Neural cell (in vitro differentiated cells): ENCODE data around the gene LST1.

Experiments used
- CTCF ChIP-seq: fragments of 450-650 bp; IDR thresholded peaks from 2 replicates; pipeline ENCODE4 v1.5.1; 2014; ENCODE audit warnings: antibody characterized with exemption, mild to moderate bottlenecking, moderate library complexity; ENCODE audit not compliant: poor library complexity, severe bottlenecking
- EZH2 ChIP-seq: fragments of 200-600, 300-800 bp; shearing (Covaris generic), sonication (generic); IDR thresholded peaks from 2 replicates; pipeline ENCODE4 v1.6.1; 2014; ENCODE audit warnings: antibody characterized with exemption, low read length, borderline replicate concordance, mild to moderate bottlenecking; ENCODE audit not compliant: insufficient read depth, poor library complexity, severe bottlenecking
- POLR2AphosphoS5 ChIP-seq: IDR thresholded peaks from 2 replicates; pipeline ENCODE4 v1.6.1; 2012
- RAD21 ChIP-seq: fragments of 450-650 bp; conservative IDR thresholded peaks from 2 replicates; pipeline ENCODE4 v1.6.1; 2014; ENCODE audit warnings: antibody characterized with exemption, mild to moderate bottlenecking, moderate library complexity
- TAF1 ChIP-seq: IDR thresholded peaks from 2 replicates; pipeline ENCODE4 v1.6.1; 2012; ENCODE audit warnings: low read depth

GRCh38 chr6:31620586-31621319 is 34.7 kb downstream of the LST1 start, which contains the start of gene PRRC2A:
- TF ChIP-seq CTCF, result no peak
- TF ChIP-seq EZH2, result no peak
- TF ChIP-seq RAD21, result peak; percentile 15
- TF ChIP-seq POLR2AphosphoS5, result peak; percentile 69
- TF ChIP-seq TAF1, result peak; percentile 85
